ENCODE results near the gene ARHGEF18.
A peak's percentile ranks its signal among the peaks of the same experiment; 100 is the strongest.

DNA sequence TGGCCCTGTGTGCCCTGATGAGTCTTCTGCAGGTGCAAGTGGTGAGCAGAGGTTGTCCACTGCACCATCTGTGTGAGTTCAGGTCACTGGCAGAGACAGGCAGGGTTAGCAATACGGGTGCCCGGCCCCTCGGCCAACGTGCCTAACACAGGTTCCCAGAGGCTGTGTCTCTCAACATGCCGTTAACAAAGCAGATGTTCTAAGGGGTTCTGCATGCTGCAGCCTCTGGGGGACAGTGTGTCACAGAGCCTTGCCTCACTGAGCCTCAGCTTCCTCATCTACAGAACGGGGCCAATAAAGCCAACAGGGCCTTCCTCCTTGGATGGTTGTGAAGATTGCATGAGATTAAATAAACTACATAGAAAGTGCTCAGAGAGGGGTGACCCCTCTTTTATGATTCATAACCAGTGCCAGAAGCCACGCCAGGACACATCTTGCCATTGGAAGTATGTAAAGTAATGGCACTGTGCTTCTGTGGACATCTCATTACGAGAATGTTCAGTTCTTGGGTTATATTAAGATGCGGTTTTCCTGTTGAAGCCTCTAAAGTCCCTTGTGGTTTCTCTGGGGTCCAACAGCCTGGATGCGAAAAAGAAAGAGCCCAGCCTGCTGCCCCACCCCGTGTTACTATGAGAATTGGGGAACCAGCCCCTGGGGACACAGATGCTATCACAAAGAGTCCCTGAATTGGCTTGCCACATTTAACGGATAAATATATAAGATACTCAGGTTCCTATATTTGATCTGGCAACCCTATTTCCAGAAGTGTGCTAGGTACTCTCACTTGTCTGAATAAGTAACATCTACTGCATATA is 11.2 kb upstream of the ARHGEF18 start:
- TF ChIP-seq, protein P1, sequence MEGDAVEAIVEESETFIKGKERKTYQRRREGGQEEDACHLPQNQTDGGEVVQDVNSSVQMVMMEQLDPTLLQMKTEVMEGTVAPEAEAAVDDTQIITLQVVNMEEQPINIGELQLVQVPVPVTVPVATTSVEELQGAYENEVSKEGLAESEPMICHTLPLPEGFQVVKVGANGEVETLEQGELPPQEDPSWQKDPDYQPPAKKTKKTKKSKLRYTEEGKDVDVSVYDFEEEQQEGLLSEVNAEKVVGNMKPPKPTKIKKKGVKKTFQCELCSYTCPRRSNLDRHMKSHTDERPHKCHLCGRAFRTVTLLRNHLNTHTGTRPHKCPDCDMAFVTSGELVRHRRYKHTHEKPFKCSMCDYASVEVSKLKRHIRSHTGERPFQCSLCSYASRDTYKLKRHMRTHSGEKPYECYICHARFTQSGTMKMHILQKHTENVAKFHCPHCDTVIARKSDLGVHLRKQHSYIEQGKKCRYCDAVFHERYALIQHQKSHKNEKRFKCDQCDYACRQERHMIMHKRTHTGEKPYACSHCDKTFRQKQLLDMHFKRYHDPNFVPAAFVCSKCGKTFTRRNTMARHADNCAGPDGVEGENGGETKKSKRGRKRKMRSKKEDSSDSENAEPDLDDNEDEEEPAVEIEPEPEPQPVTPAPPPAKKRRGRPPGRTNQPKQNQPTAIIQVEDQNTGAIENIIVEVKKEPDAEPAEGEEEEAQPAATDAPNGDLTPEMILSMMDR (IDR thresholded peaks at IDR 0.05) = peak in 1 of 5 experiments; percentile 16
- no peak for TF ChIP-seq POLR2A (IDR thresholded peaks at IDR 0.05)
